ENCODE results near the gene LIG1.

Gene LIG1

DNA sequence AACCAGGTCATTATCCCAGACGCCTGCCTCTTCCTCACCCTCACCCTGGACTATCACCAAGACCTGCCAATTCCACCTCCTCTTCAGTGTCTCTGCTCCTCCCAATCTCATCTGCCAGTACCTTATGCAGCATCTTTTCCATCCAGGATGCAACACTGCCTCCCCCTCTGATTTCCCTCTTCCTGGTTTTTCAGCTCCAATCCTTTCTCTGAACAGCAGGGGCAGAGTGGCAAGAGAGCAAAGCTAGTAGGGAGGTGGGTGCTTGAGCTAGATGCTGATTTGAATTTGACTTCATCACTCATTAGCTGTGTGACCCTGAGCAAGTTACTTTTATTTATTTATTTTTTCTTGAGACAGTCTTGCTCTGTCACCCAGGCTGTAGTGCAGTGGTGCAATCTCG lies 100.7 kb downstream of the LIG1 start:
- no peak for DNase-seq
